Liver (tissue), 3 donors: ENCODE data around the gene RALGPS2.

Experiments used
- CTCF ChIP-seq: fragments of 150-350 bp; IDR thresholded peaks from 2 replicates; pipeline ENCODE4 v1.5.1; 2017; ENCODE audit warnings: improper control_type of control experiment, low read depth, low read length; ENCODE audit not compliant: missing input control
- TAF1 ChIP-seq: conservative IDR thresholded peaks from 2 replicates; pipeline ENCODE4 v1.6.1; 2016; ENCODE audit warnings: antibody characterized with exemption, mild to moderate bottlenecking
- donor health status: healthy.
- donor health status: healthy.

- TF ChIP-seq CTCF (no peak), TAF1 (no peak)
Measured at GRCh38 chr1:178964469-178965330, 239.7 kb downstream of the RALGPS2 start.
